ENCODE measurements around the gene GPN1.
"Not testable (repeated sequence)": the region's sequence is repeated elsewhere in the genome, so short reads cannot be mapped to it uniquely, and the experiment has no call there.

Gene GPN1

GRCh38 chr2:27672723-27673486 is 44.1 kb downstream of the GPN1 start:
- DNase-seq: no peak

DNA sequence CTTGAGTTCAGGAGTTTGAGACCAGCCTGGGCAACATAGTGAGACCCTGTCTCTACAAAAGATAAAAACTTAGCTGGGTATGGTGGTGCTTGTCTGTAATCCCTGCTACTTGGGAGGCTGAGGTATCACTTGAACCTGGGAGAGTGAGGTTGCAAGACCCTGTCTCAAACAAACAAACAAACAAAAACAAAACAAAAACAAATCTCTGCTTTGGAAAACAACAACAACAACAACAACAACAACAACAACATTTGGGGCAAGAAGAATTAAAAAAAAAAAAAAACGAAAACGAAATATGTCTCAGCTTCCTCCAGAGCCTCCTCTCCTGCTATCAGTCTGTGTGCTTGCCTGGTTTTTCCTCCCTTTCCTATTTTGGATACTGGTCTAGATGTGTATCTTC is 51.7 kb downstream of the GPN1 start:
- no peak for DNase-seq

DNA sequence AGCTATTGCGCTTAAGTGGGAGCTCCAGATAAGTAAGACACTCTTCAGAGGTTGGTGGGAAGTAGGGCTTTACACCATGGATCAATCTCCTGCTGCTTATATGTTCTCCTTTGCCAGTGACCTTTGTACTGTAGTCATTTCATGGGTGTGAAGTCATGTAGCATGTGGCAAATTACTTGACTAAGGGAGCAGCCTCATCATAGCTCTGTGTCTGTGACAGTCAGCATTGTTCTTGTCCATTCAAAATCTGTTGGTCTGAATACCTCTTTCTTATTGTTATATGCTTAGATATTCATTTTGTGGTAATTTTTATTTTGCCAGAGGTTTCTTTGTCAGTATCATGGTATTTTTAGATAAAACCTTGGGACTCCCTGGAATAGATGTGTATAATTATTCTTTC is 53.0 kb downstream of the GPN1 start:
- peak; percentile 80 for DNase-seq

- peak; percentile 93 for DNase-seq
Observed at GRCh38 chr2:27682334-27682771, 53.5 kb downstream of the GPN1 start.

- peak; percentile 85 for DNase-seq
Observed at GRCh38 chr2:27683390-27684071, 54.7 kb downstream of the GPN1 start.

- not testable (repeated sequence) for DNase-seq
Observed at GRCh38 chr2:27685006-27685405, 56.2 kb downstream of the GPN1 start.

DNA sequence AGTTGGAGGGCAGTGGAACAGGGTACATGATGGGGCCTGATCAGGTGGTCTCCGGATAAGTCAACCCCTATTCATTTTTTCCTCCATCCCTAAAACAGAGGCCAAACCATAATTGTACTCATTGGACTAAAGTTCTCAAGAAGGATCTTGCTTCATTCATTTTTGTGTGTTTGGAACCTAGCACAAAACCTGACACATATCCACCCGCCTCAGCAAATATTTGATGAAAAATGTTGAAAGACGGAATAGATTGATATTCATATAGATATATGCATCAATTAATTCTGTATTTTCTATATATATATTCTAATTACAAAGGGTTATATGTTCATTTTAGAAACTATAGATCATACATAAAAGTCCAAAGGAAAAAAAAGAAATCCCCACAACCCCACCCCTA is 56.7 kb downstream of the GPN1 start:
- DNase-seq: no peak

GRCh38 chr2:27687232-27687631 is 58.4 kb downstream of the GPN1 start:
- DNase-seq: no peak

DNA sequence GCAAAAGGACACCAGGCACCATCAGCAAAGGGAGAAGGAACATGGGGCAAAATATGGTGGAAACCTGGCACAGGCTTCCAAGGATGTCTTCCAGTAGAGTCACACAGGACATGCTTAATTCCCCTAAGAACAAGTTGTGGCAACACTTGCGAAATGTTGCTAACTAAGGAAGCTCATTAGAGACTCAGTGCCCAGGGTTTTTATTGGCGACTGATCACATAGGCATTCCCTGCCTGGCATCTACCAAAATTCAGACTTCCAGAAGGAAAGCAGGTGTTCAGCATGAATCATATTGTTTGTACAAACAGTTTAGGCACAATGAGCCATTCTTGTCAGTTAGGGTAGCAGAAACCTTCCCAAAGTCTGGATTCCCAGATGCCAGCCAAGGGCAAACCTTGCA is 60.6 kb downstream of the GPN1 start:
- no peak for DNase-seq

GRCh38 chr2:27690052-27690451 is 61.2 kb downstream of the GPN1 start:
- DNase-seq: no peak

- DNase-seq: no peak
Observed at GRCh38 chr2:27697660-27698059, 68.8 kb downstream of the GPN1 start.

Data from kidney glomerular epithelial cell (primary cell).